Measurements from ENCODE around the gene ZMIZ2.

The ZMIZ2 gene

GRCh38 chr7:44805950-44806349 is 57.3 kb downstream of the ZMIZ2 start:
- DNase-seq, result no peak

- no peak for DNase-seq
Observed at GRCh38 chr7:44808914-44809393, 60.3 kb downstream of the ZMIZ2 start.

GRCh38 chr7:44811093-44811492 is 62.4 kb downstream of the ZMIZ2 start:
- DNase-seq, result no peak

GRCh38 chr7:44811571-44811970 is 62.9 kb downstream of the ZMIZ2 start:
- DNase-seq, result no peak

- DNase-seq, result no peak
Observed at GRCh38 chr7:44814919-44815318, 66.3 kb downstream of the ZMIZ2 start.

- DNase-seq, result no peak
Observed at GRCh38 chr7:44819292-44819691, 70.6 kb downstream of the ZMIZ2 start.

Data from NCI-H1436 treated with DMSO at 0.1 percent for 48 hours (cell line).